Tibial nerve (tissue), 3 donors: ENCODE data around the gene NPIPB5.
"Not testable (repeated sequence)": the region's sequence is repeated elsewhere in the genome, so short reads cannot be mapped to it uniquely, and the experiment has no call there.

Experiments used
- CTCF ChIP-seq, 5 experiments: fragments of 200-600 bp in 3 of 5; fragments of 450-650 bp in 2 of 5; sonication (generic) in 3 of 5; IDR thresholded peaks; one replicate each; pipeline ENCODE4 v1.5.1; 2016 to 2019; ENCODE audit warnings: antibody characterized with exemption in 5 of 5, mild to moderate bottlenecking in 3 of 5, moderate library complexity in 2 of 5
- POLR2A ChIP-seq, 2 donors: fragments of 450-650 bp; IDR thresholded peaks; one replicate each; pipeline ENCODE4 v1.6.1; 2017; ENCODE audit warnings: antibody characterized with exemption in 2 of 2, mild to moderate bottlenecking in 2 of 2, moderate library complexity in 2 of 2

GRCh38 chr16:22547170-22547765 is 36.6 kb downstream of the NPIPB5 start:
- TF ChIP-seq CTCF, POLR2A (IDR thresholded peaks at IDR 0.05): not testable (repeated sequence)
